ENCODE data around the gene SRGAP1. TPM values are rescaled to one million over a fixed set of nuclear protein-coding genes. Genes with fewer than 3 reads are reported as not detected.

The SRGAP1 gene
- total RNA-seq, 2 experiments from 2014 or later, result not detected

DNA sequence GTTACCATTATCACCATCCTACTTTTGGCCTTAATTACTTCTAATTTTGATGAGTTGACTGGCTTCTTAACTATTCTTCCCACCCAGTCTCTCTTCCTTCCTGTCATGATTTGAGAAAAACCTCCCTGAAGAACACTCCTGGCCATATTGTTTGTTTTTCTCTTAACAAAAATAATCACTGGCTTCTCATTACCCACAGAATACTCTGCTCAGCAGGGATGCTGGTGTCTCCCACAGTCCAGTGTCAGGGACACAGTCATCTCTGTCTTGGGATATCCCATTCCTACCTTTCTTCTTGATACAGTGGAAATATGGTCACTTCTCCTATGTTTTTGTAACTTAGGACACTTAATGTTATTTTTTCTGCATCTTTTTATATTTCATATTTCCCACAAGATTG, 103.7 kb downstream of the SRGAP1 start:
- no peaks in the 10 kb centered on the region for H3K27me3 Mint-ChIP-seq (ENCODE audit: low read depth)
- no peak overlapping the region for H3K27ac Mint-ChIP-seq
- CTCF ChIA-PET, result no interaction called here
- ATAC-seq (no peak), DNase-seq (no peak)
- no peak overlapping the region for H3K4me3 Mint-ChIP-seq
- POLR2A ChIA-PET, result no interaction called here
- H3K4me1 Mint-ChIP-seq (ENCODE audit: low read depth), result no peaks in the 10 kb centered on the region
- H3K36me3 Mint-ChIP-seq (ENCODE audit: low read depth), result no peaks in the 10 kb centered on the region
- no peaks in the 10 kb centered on the region for H3K9me3 Mint-ChIP-seq (ENCODE audit: insufficient read depth)

- no peaks in the 10 kb centered on the region for H3K27me3 Mint-ChIP-seq (ENCODE audit: low read depth)
- H3K9me3 Mint-ChIP-seq (ENCODE audit: insufficient read depth), result no peaks in the 10 kb centered on the region
- H3K27ac Mint-ChIP-seq, result no peak overlapping the region
- DNase-seq (no peak), ATAC-seq (no peak)
- CTCF ChIA-PET, result no interaction called here
- no peaks in the 10 kb centered on the region for H3K36me3 Mint-ChIP-seq (ENCODE audit: low read depth)
- POLR2A ChIA-PET, result no interaction called here
- H3K4me3 Mint-ChIP-seq, result no peak overlapping the region
- no peaks in the 10 kb centered on the region for H3K4me1 Mint-ChIP-seq (ENCODE audit: low read depth)
Measured at GRCh38 chr12:63949902-63950301, 105.4 kb downstream of the SRGAP1 start.

GRCh38 chr12:63952995-63953394, 108.5 kb downstream of the SRGAP1 start:
- Mint-ChIP-seq H3K27ac (no peak overlapping the region), H3K36me3 (ENCODE audit: low read depth) (no peaks in the 10 kb centered on the region), H3K27me3 (ENCODE audit: low read depth) (no peaks in the 10 kb centered on the region), H3K9me3 (ENCODE audit: insufficient read depth) (no peaks in the 10 kb centered on the region), H3K4me3 (no peak overlapping the region), H3K4me1 (ENCODE audit: low read depth) (no peaks in the 10 kb centered on the region)
- ChIA-PET CTCF (no interaction called here), POLR2A (no interaction called here)
- no peak for DNase-seq
- no peak for ATAC-seq

- Mint-ChIP-seq H3K36me3 (ENCODE audit: low read depth) (no peaks in the 10 kb centered on the region), H3K9me3 (ENCODE audit: insufficient read depth) (no peaks in the 10 kb centered on the region), H3K27me3 (ENCODE audit: low read depth) (peaks cover 3% of the 10 kb centered on the region), H3K4me3 (no peak overlapping the region), H3K4me1 (ENCODE audit: low read depth) (no peaks in the 10 kb centered on the region), H3K27ac (no peak overlapping the region)
- no peak for DNase-seq
- CTCF ChIA-PET, result no interaction called here
- no peak for ATAC-seq
- POLR2A ChIA-PET, result no interaction called here
Measured at GRCh38 chr12:63955831-63956666, 111.5 kb downstream of the SRGAP1 start.

DNA sequence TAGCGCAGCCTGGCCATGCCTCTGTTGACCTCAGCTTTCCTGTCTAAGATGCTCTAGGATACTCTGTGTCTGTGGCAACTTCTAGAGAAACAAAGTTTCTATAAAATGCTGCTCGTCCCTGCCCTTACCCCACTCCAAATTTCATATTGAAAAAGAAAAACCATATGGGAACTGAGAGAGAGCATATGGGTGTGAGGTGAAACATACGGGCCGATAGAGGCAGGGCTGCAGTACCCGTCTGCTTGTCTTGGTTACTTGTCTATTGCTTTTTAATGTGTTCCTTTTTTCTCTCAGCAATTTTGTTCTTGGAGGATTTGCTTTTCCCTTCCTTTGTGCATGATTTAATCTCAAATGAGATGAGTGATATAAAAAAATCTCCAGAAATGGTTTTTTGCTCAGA, 113.0 kb downstream of the SRGAP1 start:
- CTCF ChIA-PET, result no interaction called here
- Mint-ChIP-seq H3K27me3 (ENCODE audit: low read depth) (peaks cover 3% of the 10 kb centered on the region), H3K9me3 (ENCODE audit: insufficient read depth) (no peaks in the 10 kb centered on the region)

GRCh38 chr12:63958876-63959580, 114.5 kb downstream of the SRGAP1 start:
- H3K4me3 Mint-ChIP-seq, result no peak overlapping the region
- H3K9me3 Mint-ChIP-seq (ENCODE audit: insufficient read depth), result no peaks in the 10 kb centered on the region
- H3K27me3 Mint-ChIP-seq (ENCODE audit: low read depth), result peaks cover 3% of the 10 kb centered on the region
- H3K36me3 Mint-ChIP-seq (ENCODE audit: low read depth), result no peaks in the 10 kb centered on the region
- H3K27ac Mint-ChIP-seq, result no peak overlapping the region
- no peak for ATAC-seq
- CTCF ChIA-PET, result no interaction called here
- no peak for DNase-seq
- POLR2A ChIA-PET, result no interaction called here
- H3K4me1 Mint-ChIP-seq (ENCODE audit: low read depth), result no peaks in the 10 kb centered on the region

More for the DNA sequence above, 113.0 kb downstream of the SRGAP1 start:
- Mint-ChIP-seq H3K27ac (no peak overlapping the region), H3K4me1 (ENCODE audit: low read depth) (no peaks in the 10 kb centered on the region), H3K4me3 (no peak overlapping the region), H3K36me3 (ENCODE audit: low read depth) (no peaks in the 10 kb centered on the region)
- POLR2A ChIA-PET, result no interaction called here
- DNase-seq (no peak), ATAC-seq (no peak)

DNA sequence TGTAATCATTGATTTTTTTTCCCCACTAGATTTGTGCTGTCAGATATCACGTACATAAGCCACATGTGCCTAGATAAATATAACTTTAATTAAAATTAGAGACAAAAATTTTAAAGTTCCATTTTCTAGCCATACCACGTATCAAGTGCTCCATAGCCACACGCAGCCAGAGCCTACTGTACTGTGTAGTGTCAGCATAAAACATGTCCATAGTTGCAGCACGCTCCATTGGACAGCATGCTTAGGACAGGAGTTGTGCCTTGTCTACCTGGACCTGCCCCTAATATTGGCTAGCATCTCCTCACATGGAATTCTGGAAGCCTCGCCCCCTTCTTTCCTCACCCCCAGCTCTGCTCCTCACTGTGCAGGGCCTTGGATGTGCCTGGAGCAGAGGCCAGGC, 116.5 kb downstream of the SRGAP1 start:
- Mint-ChIP-seq H3K36me3 (ENCODE audit: low read depth) (no peaks in the 10 kb centered on the region), H3K4me3 (no peak overlapping the region), H3K9me3 (ENCODE audit: insufficient read depth) (no peaks in the 10 kb centered on the region), H3K27ac (no peak overlapping the region), H3K4me1 (ENCODE audit: low read depth) (no peaks in the 10 kb centered on the region), H3K27me3 (ENCODE audit: low read depth) (peaks cover 3% of the 10 kb centered on the region)
- DNase-seq (no peak), ATAC-seq (no peak)
- ChIA-PET CTCF (no interaction called here), POLR2A (no interaction called here)

DNA sequence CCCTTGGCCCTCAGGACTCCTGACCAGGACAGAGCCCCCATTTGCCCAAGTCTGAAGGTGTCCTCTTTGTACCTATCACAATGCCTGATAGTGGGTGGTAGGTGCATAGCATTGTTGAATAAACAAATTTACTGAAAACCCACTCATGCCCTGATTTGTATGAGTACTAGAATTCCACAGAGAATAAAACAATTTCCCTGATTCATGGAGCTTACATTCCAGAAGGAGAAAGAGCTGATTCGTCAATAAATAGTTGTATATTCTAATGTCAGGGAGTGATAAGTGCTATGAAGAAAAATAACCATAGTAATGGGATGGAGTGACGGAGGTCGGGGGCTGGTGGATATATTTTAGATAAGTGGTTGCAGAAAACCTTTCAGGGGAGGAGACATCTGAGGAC, 117.0 kb downstream of the SRGAP1 start:
- Mint-ChIP-seq H3K4me1 (ENCODE audit: low read depth) (no peaks in the 10 kb centered on the region), H3K27ac (no peak overlapping the region), H3K4me3 (no peak overlapping the region), H3K36me3 (ENCODE audit: low read depth) (no peaks in the 10 kb centered on the region), H3K27me3 (ENCODE audit: low read depth) (peaks cover 3% of the 10 kb centered on the region), H3K9me3 (ENCODE audit: insufficient read depth) (no peaks in the 10 kb centered on the region)
- CTCF ChIA-PET, result no interaction called here
- ATAC-seq, result no peak
- DNase-seq, result no peak
- POLR2A ChIA-PET, result no interaction called here

DNA sequence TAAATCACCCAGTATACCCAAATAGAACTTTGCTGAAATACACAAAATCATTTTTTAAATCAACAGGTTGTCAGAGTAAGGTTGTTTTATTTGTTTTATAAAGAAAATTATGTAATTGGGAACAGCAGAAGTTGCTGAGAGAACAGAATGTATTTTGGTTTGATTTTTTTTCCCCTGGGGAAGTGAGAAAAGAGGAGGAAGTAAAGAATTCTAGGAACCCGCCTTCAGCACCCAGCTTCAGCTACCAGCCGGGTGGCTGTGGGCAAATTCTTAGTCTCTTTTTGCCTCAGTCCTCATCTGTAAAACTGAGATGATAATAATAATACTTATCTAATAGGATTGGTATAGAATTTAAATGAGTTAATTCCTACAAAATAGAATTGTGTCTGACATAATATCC, 119.4 kb downstream of the SRGAP1 start:
- ATAC-seq (no peak), DNase-seq (no peak)
- no peak overlapping the region for H3K27ac Mint-ChIP-seq
- ChIA-PET CTCF (no interaction called here), POLR2A (no interaction called here)
- H3K36me3 Mint-ChIP-seq (ENCODE audit: low read depth), result no peaks in the 10 kb centered on the region
- H3K4me3 Mint-ChIP-seq, result no peak overlapping the region
- no peaks in the 10 kb centered on the region for H3K4me1 Mint-ChIP-seq (ENCODE audit: low read depth)
- peaks cover 3% of the 10 kb centered on the region for H3K27me3 Mint-ChIP-seq (ENCODE audit: low read depth)
- H3K9me3 Mint-ChIP-seq (ENCODE audit: insufficient read depth), result no peaks in the 10 kb centered on the region

DNA sequence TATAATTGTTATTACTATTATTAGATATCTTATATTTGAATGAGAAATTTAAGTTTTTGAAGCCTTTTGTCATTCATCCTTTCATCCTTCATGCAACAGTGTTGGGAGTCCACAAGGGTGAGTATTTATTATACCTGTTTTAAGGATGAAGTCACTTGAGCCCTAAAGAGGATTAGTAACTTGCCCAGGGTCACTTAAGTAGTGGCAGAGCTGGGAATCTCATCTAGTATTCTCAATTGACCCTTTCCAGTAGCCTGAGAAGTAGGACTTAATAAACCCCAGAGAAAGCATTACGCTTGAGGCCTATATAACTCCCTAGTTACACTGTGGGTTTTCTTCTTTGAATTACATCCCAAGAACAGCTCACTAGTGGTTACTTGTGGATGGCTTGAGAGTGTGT, 119.8 kb downstream of the SRGAP1 start:
- Mint-ChIP-seq H3K4me3 (no peak overlapping the region), H3K27ac (no peak overlapping the region), H3K27me3 (ENCODE audit: low read depth) (peaks cover 3% of the 10 kb centered on the region), H3K9me3 (ENCODE audit: insufficient read depth) (no peaks in the 10 kb centered on the region), H3K36me3 (ENCODE audit: low read depth) (no peaks in the 10 kb centered on the region), H3K4me1 (ENCODE audit: low read depth) (no peaks in the 10 kb centered on the region)
- no peak for ATAC-seq
- ChIA-PET POLR2A (no interaction called here), CTCF (no interaction called here)
- DNase-seq, result no peak

GRCh38 chr12:63965936-63966605, 121.6 kb downstream of the SRGAP1 start:
- CTCF ChIA-PET, result interaction anchor here (0.9 kb wide), 1 partner anchor 290 kb away, joined by 3 read pairs; no protein-coding TSS in a partner anchor
- H3K36me3 Mint-ChIP-seq (ENCODE audit: low read depth), result no peaks in the 10 kb centered on the region
- H3K4me3 Mint-ChIP-seq, result no peak overlapping the region
- H3K9me3 Mint-ChIP-seq (ENCODE audit: insufficient read depth), result no peaks in the 10 kb centered on the region
- ATAC-seq, result no peak
- H3K27ac Mint-ChIP-seq, result no peak overlapping the region
- POLR2A ChIA-PET, result no interaction called here
- no peaks in the 10 kb centered on the region for H3K4me1 Mint-ChIP-seq (ENCODE audit: low read depth)
- no peak for DNase-seq
- H3K27me3 Mint-ChIP-seq (ENCODE audit: low read depth), result no peaks in the 10 kb centered on the region

DNA sequence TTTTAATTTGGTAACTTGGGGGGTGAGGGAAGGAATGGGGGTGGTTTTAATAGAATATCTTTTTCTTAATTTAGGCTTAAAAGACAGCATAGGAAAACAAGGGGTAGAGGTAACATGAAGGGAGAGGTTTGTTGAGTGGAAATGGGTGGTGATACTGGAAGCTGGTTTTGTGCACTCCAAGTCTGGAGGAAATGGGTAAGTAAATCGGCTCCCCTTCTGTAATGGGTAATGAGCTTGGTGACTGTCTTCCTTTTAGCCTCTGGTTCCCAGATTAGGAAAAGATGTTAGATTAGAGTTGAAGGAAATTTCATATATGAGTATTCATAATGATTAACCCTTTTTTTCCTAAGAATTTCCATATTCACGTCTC, 122.1 kb downstream of the SRGAP1 start:
- Mint-ChIP-seq H3K27me3 (ENCODE audit: low read depth) (no peaks in the 10 kb centered on the region), H3K27ac (no peak overlapping the region), H3K36me3 (ENCODE audit: low read depth) (no peaks in the 10 kb centered on the region), H3K4me3 (no peak overlapping the region), H3K4me1 (ENCODE audit: low read depth) (no peaks in the 10 kb centered on the region), H3K9me3 (ENCODE audit: insufficient read depth) (no peaks in the 10 kb centered on the region)
- POLR2A ChIA-PET, result no interaction called here
- DNase-seq, result no peak
- CTCF ChIA-PET, result no interaction called here
- no peak for ATAC-seq
